8988T (cell line): ENCODE measurements around the gene PATL1.
A peak's percentile ranks its signal among the peaks of the same experiment; 100 is the strongest.
"Not testable (repeated sequence)": the region's sequence is repeated elsewhere in the genome, so short reads cannot be mapped to it uniquely, and the experiment has no call there.

Experiments
- DNase-seq: peaks from one replicate; pipeline ENCODE4 v3.0.0; 2011

Gene PATL1

GRCh38 chr11:59673291-59673690 is 4.5 kb upstream of the PATL1 start:
- DNase-seq: no peak

GRCh38 chr11:59671471-59671870 is 2.6 kb upstream of the PATL1 start:
- DNase-seq: no peak

- no peak for DNase-seq
Observed at GRCh38 chr11:59669611-59670009, 773 bp upstream of the PATL1 start.

GRCh38 chr11:59668188-59668949 is 468 bp downstream of the PATL1 start:
- DNase-seq: peak; percentile 61

GRCh38 chr11:59667812-59668187 is 1.0 kb downstream of the PATL1 start:
- no peak for DNase-seq

GRCh38 chr11:59666969-59667368 is 1.9 kb downstream of the PATL1 start:
- no peak for DNase-seq

- no peak for DNase-seq
Observed at GRCh38 chr11:59660621-59661020, 8.2 kb downstream of the PATL1 start.

- DNase-seq: no peak
Observed at GRCh38 chr11:59659981-59660380, 8.9 kb downstream of the PATL1 start.

- DNase-seq: no peak
Observed at GRCh38 chr11:59658036-59658435, 10.8 kb downstream of the PATL1 start.

GRCh38 chr11:59654893-59655292 is 13.9 kb downstream of the PATL1 start:
- DNase-seq: no peak

- DNase-seq: no peak
Observed at GRCh38 chr11:59647245-59647980, 21.4 kb downstream of the PATL1 start.

GRCh38 chr11:59644528-59644927 is 24.3 kb downstream of the PATL1 start:
- no peak for DNase-seq

- no peak for DNase-seq
Observed at GRCh38 chr11:59643390-59643789, 25.4 kb downstream of the PATL1 start.

- no peak for DNase-seq
Observed at GRCh38 chr11:59641156-59641555, 27.7 kb downstream of the PATL1 start.

- no peak for DNase-seq
Observed at GRCh38 chr11:59630493-59630892, 38.3 kb downstream of the PATL1 start.

- DNase-seq: no peak
Observed at GRCh38 chr11:59629996-59630395, 38.8 kb downstream of the PATL1 start.

GRCh38 chr11:59626969-59627368 is 41.9 kb downstream of the PATL1 start:
- not testable (repeated sequence) for DNase-seq

GRCh38 chr11:59625703-59626102 is 43.1 kb downstream of the PATL1 start:
- no peak for DNase-seq

- DNase-seq: no peak
Observed at GRCh38 chr11:59617876-59618275, 51.0 kb downstream of the PATL1 start.

GRCh38 chr11:59616396-59616982 is 52.3 kb downstream of the PATL1 start:
- peak; percentile 53 for DNase-seq

- DNase-seq: peak; percentile 98
Observed at GRCh38 chr11:59615637-59616395, 53.0 kb downstream of the PATL1 start, which contains the start of gene OSBP. Gene OSBP, minus strand, starts transcription at chr11:59615774. Its CDS starts 110 bp downstream, at chr11:59615664.

GRCh38 chr11:59615120-59615636 is 53.7 kb downstream of the PATL1 start:
- DNase-seq: peak; percentile 30
